Measurements from ENCODE around the gene EDEM3.

DNA sequence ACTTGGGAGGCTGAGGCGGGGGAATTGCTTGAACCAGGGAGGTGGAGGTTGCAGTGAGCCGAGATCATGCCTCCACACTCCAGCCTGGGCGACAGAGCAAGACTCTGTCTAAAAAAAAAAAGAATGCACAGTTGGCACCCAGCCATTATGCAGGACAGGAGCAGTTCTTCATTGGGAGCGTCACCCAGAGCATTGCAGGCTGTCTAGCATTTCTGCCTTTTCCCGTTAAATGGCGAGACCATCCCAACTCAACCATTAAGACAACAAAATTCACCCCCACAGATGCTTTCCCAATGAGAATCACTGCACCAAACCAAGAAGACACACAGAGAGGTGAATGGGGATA, 105.8 kb downstream of the EDEM3 start:
- TF ChIP-seq SIN3A (IDR thresholded peaks at IDR 0.05; ENCODE audit: borderline replicate concordance, insufficient read depth, low read length), result no peak
- TF ChIP-seq POLR2AphosphoS5 (IDR thresholded peaks at IDR 0.05; ENCODE audit: low read depth, low read length), result no peak
- TF ChIP-seq FOXP2 (optimal IDR thresholded peaks at IDR 0.05; ENCODE audit: borderline replicate concordance, extremely low read depth, extremely low read length, insufficient read depth), result no peak
- no peak for TF ChIP-seq REST (IDR thresholded peaks at IDR 0.05; ENCODE audit: insufficient read depth in 1 of 2, low read depth in 2 of 2, low read length in 2 of 2)
